HG02678 (cell line): ENCODE measurements around the gene GMDS.

Experiments
- ATAC-seq: cut with Tn5 transposase; IDR thresholded peaks from one replicate; pipeline ENCODE4 v1.9.1; 2021; ENCODE audit warnings: mild to moderate bottlenecking, moderate library complexity; ENCODE audit not compliant: unreplicated experiment

Gene GMDS

GRCh38 chr6:2182251-2182650 is 63.2 kb downstream of the GMDS start:
- no peak for ATAC-seq

- no peak for ATAC-seq
Measured at GRCh38 chr6:2181567-2181966, 63.8 kb downstream of the GMDS start.

- ATAC-seq = no peak
Measured at GRCh38 chr6:2179950-2180349, 65.5 kb downstream of the GMDS start.

- no peak for ATAC-seq
Measured at GRCh38 chr6:2179241-2179640, 66.2 kb downstream of the GMDS start.

- ATAC-seq = no peak
Measured at GRCh38 chr6:2178125-2178524, 67.3 kb downstream of the GMDS start.

- ATAC-seq = no peak
Measured at GRCh38 chr6:2175825-2176224, 69.6 kb downstream of the GMDS start.

- ATAC-seq = no peak
Measured at GRCh38 chr6:2173203-2173961, 72.0 kb downstream of the GMDS start.

- no peak for ATAC-seq
Measured at GRCh38 chr6:2171728-2172127, 73.7 kb downstream of the GMDS start.

- no peak for ATAC-seq
Measured at GRCh38 chr6:2168480-2168879, 76.9 kb downstream of the GMDS start.

GRCh38 chr6:2166717-2167116 is 78.7 kb downstream of the GMDS start:
- no peak for ATAC-seq

GRCh38 chr6:2165286-2165685 is 80.1 kb downstream of the GMDS start:
- ATAC-seq = no peak

- ATAC-seq = no peak
Measured at GRCh38 chr6:2164481-2164880, 80.9 kb downstream of the GMDS start.

- ATAC-seq = no peak
Measured at GRCh38 chr6:2162079-2162445, 83.3 kb downstream of the GMDS start.

GRCh38 chr6:2158596-2159271 is 86.7 kb downstream of the GMDS start:
- ATAC-seq = no peak

- peak; percentile 56 for ATAC-seq
Measured at GRCh38 chr6:2157441-2158127, 87.8 kb downstream of the GMDS start.

GRCh38 chr6:2155206-2155605 is 90.2 kb downstream of the GMDS start:
- ATAC-seq = no peak

- ATAC-seq = no peak
Measured at GRCh38 chr6:2149361-2150006, 95.9 kb downstream of the GMDS start.

GRCh38 chr6:2148748-2149147 is 96.7 kb downstream of the GMDS start:
- no peak for ATAC-seq

- ATAC-seq = no peak
Measured at GRCh38 chr6:2147766-2148448, 97.5 kb downstream of the GMDS start.

- ATAC-seq = no peak
Measured at GRCh38 chr6:2147261-2147660, 98.1 kb downstream of the GMDS start.

- ATAC-seq = no peak
Measured at GRCh38 chr6:2144210-2144609, 101.2 kb downstream of the GMDS start.
